GM18520 (cell line): ENCODE results near the gene PCBP3.
"Not testable (repeated sequence)": the region's sequence is repeated elsewhere in the genome, so short reads cannot be mapped to it uniquely, and the experiment has no call there.

Experiments used
- ATAC-seq: cut with Tn5 transposase; IDR thresholded peaks from one replicate; pipeline ENCODE4 v1.9.1; 2021; ENCODE audit not compliant: unreplicated experiment

The PCBP3 gene

DNA sequence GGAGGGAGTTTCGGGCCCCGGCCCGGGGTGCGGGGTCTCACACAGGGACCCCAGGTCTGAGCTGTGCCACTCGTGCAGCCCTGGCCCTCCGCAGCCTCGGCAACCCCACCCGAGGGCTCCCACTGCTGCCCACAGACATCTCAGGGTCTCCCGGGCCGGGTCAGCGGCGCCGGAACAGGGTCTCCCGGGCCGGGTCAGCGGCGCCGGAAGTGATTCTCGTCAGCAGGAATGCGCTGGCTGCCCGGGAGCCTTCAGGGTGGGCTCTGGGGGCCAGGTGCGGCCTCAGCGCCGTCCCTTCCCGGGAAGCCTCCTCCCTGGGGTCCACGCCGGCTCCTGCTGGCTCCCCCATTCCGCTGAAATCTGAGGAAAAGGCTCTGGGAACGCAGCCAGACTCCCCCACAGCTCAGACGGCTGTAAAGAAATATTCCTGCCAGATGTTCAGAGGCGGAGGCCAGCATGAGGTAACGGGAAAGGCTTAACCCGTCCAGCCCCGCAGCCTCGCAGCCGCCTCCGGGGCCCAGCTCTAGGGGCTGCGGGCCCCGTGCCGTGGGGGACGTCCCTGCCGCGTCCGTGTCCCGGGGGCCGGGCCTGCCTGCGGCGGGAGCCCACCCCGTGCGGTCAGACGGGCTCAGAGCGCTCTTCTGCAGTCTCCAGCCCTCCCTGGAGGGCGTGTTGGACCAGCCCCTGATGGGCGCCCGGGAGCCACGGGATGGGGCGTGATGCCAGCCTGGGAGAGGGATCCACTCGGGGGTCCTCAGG, 329.4 kb downstream of the PCBP3 start:
- ATAC-seq, result no peak

DNA sequence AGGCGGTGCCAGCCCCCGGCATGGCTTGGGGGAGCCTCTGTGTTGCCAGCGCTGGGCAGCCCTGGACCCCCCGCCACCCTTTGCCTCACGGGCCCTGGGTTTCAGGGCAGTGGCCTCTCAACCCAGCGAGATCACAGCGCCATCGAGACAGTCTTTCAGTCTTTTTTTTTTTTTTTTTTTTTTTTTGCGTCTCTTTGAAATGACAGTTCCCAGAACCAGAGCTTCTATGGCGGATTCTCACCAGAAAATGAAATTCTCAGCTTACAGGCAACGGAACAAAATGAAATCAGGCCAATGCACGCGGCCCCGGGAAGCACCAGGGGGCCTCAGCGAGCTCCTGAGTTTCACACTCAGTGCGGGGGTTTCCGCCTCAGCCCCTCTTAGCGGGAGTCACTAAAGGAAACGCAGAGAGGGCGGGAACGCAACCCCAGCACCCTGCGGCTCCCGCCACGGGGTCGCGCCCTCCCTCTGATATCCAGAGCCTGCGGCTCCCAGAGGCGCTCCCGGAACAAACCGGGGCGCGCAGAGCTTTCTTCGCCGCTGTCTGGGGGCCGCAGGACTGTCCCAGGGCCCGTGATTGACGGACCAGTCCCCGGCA, 330.0 kb downstream of the PCBP3 start:
- no peak for ATAC-seq

DNA sequence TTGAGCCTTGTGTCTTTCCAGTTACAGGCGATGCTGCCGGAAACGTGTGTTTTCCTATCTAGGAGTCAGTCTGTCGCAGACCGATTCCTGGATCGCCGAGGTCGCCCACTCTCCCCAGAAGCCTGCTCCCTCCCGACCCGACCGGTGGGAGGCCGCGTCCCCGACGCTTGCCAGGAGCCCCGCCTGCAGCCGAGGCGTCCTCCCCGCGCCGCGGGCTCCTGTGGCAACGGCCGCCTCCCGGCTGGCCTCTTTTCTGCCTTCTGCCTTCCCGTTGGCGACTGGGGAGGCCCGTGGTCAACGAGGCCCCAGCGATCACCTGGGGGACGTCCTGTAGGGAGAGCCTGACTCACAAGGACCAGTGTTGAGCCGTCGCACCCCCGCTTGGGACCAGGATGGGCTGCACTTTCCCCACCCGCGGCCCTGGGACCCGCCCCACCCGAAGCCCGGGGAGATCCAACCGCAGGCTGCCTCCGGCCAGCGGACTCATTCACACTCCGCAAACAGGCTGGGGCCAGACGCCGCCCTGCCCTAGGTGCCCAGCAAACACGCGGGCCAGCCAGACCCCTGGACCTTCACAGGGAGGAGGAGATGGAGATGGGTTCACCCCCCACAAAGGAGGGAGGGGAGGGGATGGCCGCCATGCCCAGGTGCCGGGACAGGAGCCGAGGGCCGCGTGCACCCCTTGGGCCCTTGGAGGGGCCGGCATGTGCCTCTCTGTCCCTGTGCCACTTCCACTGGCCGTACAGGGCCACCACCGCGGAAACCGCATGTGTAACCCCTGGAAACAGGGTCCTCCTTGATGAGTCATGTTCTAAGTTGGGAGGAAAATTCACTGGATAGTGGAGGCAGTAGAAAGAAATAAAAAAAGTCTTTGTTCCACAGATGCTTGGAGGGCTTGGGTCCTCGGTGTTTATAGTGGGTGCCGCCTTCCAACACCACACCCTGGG, 330.8 kb downstream of the PCBP3 start:
- no peak for ATAC-seq

DNA sequence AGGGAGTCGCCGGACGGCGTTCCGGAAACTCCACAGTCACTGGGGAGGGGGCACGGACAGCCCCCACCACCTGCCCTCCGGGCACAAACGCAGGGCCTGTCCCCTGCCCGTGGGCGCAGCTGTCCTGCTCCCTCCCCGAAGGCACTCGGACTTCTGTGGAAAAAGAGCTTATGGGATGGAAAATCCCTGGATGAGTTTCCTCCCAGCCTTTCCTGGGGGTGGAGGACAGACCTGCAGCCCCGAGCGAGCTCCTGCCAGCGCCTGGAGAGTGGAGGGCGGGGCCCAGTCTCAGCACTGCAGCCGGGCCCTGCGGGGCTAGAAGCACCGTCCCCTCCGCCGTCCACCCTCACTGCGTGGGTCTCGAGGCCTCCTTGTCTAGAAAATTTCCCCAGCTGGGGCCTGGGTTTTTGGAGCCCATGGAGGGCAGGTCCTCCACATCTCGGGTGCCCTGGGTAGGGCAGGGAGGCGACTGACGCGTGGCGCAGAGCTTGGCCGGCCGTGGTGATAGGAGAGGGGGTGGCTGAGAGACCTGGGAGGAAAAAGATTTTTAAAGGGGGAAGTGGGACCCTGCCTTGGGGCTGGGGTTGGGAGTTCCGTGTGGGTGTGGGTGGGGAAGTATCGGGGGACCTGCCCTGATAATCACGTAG, 331.6 kb downstream of the PCBP3 start:
- ATAC-seq, result no peak

DNA sequence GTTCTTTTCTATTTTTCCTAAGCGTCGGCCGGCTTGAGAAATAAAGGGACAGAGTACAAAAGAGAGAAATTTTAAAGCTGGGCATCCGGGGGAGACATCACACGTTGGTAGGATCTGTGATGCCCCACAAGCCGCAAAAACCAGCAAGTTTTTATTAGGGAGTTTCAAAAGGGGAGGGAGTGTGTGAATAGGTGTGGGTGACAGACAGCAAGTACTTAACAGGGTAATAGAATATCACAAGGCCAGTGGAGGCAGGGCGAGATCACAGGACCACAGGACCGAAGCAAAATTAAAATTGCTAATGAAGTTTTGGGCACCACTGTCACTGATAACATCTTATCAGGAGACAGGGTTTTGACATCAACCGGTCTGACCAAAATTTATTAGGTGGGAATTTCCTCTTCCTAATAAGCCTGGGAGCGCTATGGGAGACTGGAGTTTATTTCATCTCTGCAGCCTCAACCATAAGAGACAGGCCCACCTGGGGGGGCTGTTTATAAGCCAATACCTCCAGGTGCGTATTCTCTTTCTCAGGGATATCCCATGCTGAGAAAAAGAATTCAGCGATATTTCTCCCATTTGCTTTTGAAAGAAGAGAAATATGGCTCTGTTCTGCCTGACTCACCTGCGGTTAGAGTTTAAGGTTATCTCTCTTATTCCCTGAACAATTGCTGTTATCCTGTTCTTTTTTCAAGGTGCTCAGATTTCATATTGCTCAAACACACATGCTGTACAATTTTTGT, 332.3 kb downstream of the PCBP3 start:
- ATAC-seq, result not testable (repeated sequence)

DNA sequence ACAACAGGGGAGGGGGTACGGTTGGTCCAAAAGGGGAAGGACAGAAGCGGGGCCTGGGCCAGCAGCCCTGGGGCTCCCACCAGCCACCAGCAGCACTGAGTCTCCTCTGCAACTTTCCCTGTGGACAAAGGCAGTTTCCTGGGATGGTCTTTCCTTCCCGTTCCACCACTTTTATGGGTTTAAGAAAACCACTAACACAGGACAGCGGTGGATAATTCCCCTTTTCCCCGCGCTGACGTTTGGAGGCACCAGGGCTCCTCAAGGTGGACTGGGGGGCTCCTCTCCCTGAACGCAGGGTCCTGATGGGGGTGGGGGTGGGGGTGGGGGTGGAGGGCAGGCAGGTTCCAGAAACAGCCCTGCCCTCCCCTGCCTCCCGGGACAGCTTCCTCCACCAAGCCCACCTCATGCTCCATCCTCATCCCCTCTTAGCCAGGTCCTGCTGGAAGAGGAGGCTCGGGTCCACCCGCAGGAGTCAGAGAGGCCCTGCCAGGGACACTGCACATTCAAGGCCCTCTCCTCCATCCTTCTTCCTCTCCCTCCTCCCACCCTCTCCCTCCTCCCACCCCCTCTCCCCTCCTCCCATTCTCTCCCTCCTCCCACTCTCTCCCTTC, 333.3 kb downstream of the PCBP3 start:
- ATAC-seq, result no peak

DNA sequence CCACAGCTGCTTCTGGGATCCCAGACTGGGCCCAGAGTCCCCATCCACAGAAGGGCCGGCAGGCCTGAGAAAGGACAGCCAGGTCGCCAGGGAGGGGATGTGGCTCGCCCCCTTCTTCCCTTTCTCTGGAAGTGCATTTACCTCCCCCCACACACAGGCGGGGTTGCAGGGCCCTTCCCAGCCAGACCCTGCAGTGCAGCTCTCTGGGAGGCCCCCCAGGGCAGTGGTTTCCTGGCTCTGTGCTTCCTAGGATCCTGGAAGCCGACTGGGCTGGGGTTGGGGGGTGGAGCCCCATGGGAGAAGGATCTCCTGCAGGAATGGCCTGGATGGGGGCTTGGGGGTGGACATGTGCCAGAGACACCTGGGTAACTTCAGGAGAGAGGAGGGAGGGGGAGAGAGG, 333.9 kb downstream of the PCBP3 start:
- ATAC-seq, result no peak

DNA sequence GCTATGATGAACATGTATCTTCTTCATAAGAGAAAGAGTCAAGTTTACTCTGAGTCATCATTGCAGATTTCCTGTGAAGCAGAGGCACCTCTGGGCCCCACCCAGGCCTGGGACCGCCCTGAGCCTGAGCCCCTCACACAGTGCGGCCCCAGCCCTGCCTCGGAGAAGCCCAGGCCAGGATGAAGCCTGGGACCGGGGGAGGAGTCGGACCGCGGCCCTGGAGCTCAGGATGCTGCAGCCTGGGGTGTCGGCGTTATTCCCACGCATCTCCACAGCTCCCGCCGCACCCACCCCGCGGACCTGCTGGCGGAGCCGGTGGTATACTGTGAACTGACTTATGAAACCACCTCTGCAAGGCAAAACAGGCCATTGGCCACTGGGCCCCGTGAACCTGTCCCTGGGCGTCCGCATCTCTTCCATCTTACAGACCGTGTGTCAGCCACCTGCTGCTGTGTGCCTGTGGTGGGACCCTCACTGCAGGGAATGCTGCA, 335.7 kb downstream of the PCBP3 start:
- ATAC-seq, result no peak

DNA sequence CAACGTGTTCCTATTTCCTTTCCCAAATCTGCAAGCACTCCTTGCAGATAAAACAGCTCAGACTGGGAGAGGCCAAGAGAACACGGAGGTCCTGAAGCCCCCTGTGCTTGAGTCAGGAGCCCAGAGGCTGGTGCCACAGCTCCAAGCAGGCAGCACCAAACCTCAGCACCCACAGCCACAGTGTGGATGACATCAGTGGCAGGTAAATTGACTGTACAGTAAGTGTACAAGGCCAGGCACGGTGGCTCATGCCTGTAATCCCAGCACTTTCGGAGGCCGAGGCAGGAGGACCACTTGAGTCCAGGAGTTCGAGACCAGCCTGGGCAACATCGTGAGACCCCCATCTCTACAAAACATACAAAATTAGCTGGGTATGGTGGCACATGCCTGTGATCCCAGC, 336.1 kb downstream of the PCBP3 start:
- ATAC-seq, result no peak

DNA sequence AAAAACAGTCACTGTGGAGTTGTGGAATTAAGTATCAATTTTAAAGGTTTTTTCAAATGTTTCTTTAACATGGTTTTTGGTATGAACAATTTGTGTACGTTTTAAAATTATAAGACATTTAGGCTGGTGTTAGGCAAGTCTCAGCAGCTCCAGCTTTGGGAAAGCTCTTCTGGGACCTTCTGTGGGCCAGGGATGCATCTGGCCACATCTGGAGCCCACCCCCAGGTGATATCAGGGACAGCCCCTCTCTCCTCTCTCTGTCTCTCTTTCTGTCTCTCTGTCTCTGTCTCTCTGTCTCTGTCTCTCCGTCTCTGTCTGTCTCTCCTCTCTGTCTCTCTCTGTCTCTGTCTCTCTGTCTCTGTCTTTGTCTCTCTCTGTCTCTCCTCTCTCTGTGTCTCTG, 336.7 kb downstream of the PCBP3 start:
- no peak for ATAC-seq

DNA sequence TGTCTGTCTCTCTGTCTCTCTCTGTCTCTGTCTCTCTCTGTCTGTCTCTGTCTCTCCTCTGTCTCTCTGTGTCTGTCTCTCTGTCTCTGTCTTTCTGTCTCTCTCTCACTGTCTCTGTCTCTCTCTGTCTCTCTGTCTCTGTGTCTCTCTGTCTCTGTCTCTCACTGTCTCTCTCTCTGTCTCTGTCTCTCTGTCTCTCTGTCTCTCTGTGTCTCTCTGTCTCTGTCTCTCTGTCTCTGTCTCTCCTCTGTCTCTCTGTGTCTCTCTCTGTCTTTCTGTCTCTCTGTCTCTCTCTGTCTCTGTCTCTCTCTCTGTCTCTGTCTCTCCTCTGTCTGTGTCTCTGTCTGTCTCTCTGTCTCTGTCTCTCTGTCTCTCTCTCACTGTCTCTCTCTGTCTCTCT, 337.2 kb downstream of the PCBP3 start:
- no peak for ATAC-seq

DNA sequence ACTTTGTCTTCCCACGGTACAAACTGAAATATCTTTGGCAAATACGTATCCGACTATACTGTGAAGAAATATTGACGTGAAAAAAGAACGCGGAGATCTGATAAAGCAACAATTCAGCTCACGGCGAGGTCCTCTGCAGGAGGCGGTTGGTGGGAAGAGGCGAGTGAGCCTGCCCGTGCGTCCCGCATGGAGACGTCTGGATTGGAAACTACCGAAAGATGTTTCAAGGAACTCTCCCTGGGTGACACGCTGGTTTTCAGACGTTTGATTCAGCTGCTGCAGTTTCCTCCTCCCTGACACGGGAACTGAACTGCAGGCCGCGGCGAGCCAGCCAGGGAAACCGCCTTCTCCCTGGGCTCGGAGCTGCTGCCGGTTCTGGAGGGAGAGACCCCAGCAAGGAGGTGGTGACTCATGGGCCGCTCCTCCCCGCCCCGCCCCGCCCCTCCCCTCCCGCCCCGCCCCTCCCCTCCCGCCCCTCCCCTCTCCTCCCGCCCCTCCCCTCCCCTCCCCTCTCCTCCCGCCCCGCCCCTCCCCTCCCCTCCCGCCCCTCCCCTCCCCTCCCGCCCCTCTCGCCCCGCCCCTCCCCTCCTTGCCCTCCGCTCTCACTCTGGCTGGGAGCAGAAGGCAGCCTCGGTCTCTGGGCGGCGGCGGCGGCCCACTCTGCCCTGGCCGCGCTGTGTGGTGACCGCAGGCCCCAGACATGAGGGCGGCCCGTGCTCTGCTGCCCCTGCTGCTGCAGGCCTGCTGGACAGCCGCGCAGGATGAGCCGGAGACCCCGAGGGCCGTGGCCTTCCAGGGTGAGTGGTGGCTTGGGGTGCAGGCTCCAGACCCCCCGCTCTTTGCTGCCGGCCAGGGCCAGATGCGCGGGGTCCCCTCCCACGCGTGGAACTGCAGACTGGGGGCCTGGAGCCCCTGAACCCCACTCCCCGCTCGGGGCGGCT, 337.9 kb downstream of the PCBP3 start, which contains the start of gene COL6A1:
COL6A1 (plus strand) TSS at position 620 of the 941 bp plus-strand sequence; CDS start at position 701, 81 bp downstream.
- ATAC-seq, result no peak

DNA sequence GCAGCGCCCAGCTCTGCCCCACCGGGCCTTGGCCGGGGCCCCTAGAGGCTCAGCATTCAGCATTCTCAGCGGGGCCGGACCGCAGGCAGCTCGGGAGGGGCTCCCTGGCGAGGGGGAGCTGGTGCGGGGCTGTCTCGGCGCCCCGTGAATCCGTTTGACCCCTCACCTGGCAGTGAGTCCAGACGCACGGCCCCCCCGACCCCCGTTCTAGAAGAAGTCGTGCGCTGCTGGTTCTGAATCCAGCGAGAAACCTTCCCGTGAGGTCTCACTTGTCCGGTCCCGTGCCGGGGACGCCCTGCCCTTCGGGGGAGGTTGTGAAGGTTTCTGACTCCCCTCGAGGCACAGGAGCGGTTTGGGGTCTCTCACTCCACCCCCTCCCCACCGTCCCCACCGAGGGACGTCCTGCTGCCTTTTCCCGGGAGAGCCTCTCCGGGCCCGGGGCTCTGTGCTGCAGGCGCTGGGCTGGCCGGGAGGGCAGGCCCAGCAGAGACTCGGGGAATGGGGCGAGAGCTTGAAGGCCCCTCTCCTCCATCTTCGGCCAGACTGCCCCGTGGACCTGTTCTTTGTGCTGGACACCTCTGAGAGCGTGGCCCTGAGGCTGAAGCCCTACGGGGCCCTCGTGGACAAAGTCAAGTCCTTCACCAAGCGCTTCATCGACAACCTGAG, 338.7 kb downstream of the PCBP3 start:
- ATAC-seq, result no peak

DNA sequence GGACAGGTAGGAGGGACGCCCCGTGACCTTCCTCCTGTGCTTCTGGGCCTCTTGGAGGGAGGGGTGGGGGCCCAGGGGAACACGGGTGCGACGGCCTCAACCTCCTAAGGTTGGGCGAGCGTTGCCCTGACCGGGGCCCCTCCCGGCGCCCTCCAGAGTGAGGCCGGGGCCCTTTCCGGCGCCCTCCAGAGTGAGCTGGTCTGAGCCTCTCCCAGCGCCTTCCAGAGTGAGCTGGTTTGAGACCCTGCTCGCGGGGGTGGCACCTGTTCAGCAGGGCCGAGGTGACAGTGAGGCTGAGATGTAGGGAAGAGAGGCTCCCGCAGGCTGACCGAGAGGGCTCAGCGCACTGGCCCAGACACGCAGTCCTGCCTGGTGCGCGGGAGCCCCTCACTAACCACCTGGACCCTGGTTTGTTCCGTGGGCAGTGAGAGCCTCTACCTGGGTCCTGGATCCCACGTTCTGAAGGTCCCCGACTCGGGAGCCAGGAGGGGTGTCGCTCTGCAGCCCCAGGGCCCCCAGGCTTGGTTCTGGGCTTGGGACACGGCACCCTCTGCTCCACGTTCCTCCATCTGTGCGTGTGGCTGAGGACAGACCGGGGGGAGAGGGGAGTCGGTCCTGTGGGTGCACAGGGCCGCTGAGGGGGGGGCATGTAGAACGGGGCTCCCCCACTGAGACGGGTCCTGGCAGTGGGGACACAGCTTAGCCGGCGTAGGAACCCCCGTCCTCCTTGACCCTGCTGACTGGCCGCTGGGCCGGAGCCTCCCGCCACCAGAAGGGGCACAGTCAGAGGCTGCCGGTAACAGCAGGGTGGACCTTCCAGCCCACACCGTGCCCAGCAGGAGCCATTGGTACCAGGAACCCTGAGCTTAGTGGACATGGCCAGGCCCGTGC, 339.5 kb downstream of the PCBP3 start:
- no peak for ATAC-seq

DNA sequence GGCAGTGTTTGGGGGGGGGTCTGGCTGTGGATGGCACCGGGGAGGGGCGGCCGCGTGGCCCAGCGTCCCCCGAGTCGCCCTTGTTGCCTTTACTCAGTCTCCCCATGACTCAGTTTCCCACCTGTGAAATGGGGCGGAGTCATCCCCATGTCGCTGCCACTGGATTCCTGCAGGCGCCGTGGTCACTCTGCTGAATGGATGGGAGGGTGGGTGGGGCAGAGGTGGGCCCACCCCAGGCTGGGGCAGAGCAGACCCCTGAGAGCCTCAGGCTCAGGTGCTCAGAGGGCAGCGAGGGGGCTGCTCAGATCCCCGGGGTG, 340.1 kb downstream of the PCBP3 start:
- ATAC-seq, result no peak

DNA sequence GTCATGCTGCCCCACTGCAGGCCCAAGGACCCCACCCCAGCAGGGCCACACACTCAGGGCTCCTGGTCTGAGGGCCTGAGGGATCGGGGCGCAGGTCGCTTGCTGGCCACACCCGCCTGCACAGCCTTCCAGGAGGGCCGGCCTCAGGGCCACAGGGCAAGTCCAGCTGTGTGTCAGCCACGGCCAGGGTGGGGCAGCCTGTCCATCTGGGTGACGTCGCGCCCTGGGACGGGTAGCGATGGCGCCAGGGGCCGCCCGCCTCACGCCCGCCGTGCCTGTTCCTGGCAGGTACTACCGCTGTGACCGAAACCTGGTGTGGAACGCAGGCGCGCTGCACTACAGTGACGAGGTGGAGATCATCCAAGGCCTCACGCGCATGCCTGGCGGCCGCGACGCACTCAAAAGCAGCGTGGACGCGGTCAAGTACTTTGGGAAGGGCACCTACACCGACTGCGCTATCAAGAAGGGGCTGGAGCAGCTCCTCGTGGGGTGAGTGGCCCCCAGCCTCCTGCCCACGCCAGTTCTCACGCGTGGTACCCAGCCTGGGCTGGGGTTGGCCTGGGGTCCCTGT, 340.5 kb downstream of the PCBP3 start:
- ATAC-seq, result no peak

DNA sequence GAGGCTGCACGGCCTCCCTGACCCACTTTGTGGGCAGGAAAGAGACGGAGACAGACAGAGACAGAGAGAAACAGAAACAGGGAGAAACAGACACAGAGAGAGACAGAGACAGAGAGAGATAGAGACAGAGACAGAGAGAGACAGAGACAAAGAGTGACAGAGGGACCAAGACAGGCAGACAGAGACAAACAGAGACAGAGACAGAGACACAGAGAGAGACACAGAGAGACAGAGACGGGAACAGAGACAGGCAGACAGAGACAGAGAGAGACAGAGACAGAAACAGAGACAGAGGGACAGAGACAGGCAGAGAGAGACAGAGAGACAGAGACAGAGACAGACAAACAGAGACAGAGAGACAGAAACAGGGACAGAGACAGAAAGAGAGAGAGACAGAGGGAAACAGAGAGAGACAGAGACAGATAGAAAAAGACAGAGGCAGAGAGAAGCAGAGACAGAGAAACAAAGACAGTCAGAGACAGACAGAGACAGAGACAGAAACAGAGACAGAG, 341.1 kb downstream of the PCBP3 start:
- ATAC-seq, result no peak
